GM18526 (cell line): ENCODE results near the gene DST.

Experiments
- POLR2A ChIP-seq: IDR thresholded peaks from 3 replicates; pipeline ENCODE4 v1.6.1; 2011; ENCODE audit not compliant: insufficient read length; ENCODE audit errors: extremely low read depth

The DST gene

DNA sequence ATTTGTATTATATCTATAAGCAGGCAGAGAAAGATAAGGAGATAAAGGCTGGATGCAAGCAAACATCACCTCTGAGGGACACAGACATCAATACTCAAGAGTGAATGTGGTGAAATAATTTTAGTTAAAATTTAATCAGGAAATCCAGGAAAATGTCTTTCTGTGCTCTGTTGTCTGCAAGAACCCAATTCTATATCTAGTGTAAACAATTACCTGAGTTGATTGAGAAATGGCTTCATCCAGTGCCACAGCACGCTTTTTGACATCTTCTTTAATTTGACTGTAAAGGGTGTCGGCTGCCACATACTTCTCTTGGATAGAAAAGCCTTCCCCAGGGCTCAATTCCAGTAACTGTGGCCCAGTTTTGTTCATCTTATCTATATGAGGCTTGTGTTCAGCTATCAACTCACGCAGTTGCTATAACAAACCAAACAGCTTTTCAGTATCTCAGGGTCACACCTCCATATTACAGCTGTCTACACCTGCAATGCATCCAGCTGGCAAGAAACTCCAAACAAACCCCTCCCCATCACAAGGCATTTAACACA is 131.6 kb downstream of the DST start:
- no peak for TF ChIP-seq POLR2A

GRCh38 chr6:56509031-56509430 is 133.7 kb downstream of the DST start:
- no peak for TF ChIP-seq POLR2A

DNA sequence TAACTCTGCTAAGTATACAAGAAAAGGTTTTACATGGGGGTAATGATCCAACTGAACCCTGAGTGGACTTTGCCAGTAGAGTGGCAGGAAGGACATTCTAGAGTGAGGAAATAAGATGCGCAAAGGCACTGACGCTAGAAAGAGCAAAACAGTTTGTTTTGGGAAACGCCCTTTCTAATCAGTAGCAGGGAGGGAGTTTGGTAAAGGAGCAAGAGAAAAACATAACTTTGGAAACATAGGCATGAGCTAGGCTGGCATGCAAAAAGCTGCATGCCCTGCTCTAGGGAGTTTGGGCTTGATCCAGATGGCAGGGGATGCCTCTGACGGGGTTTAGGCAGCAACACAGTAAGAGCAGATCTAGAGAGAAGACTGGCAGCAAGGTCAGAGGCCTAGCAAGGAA is 135.2 kb downstream of the DST start:
- no peak for TF ChIP-seq POLR2A

GRCh38 chr6:56505512-56506260 is 137.0 kb downstream of the DST start:
- TF ChIP-seq POLR2A: no peak

- TF ChIP-seq POLR2A: no peak
Measured at GRCh38 chr6:56501993-56502392, 140.7 kb downstream of the DST start.

DNA sequence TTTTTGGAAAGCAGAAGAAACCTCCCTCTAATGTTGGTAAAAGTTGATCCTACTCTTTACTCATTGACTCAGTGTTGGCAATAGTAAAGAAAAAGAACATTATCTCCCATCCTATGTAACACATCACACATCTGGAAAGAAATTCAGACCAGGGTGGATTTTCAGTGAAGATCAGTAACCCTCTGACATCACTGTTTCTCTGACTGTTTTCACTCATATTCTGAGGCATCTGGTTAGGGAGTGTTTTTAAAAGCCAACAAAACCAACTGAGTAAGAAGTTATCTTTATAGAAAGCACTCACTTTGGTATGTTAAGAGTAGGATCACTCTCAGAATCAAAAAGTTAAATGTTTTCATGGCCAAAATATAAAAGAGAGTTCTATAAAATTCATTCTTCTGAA is 143.6 kb downstream of the DST start:
- TF ChIP-seq POLR2A: no peak

DNA sequence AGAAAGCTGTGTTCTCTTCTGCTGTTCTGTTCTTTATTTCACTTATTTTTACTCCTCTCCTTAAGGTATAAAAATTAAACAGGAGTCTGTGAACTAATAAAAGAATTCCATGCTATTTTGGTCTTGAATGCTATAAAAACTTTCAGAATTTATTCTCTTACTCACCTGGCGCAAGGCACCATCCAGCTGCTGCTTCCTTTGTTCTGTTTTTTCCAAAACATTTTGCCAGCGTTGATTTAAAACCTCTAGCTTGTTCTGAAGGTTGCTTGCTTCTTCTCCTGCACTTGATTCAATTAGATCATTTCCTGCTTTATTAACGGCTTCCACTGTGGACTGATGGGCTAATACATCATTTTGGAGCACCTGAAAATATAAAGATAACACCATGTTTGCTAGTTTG is 145.0 kb downstream of the DST start:
- no peak for TF ChIP-seq POLR2A

DNA sequence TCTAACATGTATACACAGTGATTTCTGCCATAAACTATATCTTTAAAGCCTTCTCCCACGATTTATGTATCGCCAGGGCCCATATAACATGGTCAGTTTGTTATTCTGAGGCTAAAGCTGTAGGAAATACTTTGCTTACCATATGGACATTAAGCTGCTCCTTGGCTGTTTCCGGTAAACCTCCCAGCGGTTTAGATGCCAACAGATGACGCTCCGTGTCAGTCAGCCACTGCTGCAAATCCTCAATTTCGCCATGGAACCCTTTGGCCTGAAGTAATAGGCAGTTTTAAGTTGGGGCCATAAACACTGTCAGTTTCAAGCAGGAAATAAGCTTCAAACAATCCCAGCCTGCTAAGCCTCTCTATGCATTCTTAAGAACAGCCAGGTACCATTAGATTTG is 145.4 kb downstream of the DST start:
- TF ChIP-seq POLR2A: no peak

DNA sequence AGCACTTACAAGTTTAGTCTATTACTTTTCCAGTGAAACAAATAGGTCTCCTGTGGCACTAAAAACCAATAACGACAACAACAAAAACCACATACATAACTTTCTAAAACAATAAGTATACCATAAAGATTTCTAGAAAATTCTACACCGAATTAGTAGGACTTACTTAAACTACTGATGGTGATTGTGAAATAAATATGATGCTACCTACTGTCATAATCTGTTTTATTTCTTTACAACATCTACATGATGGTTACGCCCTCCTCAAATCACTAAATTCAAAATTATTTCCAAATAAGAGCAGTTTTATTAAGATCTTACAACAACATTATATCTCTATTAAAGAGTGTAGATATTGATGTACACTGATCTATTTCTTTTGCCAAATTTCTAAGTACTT is 147.0 kb downstream of the DST start:
- TF ChIP-seq POLR2A: no peak

DNA sequence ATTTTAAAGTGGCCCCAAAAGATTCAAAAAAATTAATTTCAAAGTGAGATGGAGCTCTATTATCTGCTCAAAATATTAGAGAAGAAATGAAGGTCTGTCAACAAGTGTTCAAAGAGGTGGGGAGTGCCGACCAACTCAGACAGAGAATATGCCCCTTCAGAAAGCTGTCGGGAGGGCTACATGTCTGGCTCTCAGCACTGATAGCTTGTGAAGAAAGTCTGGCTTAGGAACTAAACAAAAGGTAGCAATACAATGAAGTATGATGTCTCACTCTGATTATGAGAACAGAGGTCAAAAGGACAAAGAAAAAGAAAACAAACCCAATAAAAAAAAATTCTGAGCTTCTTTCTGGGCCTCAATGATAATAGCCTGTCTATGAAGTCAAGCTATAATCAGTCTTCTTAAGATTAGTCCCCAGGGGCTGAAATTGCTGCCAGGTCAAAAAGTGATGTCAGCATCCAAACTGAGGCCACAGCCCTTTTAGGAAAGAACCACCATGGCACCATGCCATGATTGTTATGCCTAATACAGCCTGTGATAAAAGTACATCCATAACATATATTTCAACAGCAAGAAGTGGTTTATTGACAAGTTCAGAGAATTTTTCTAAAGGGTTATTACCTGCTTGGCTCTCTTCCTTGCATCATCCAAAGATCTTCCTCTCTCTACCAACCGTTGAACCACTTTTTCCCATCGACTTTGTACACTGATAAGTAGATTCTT is 150.9 kb downstream of the DST start:
- no peak for TF ChIP-seq POLR2A

GRCh38 chr6:56490993-56491392 is 151.7 kb downstream of the DST start:
- TF ChIP-seq POLR2A: no peak

GRCh38 chr6:56489559-56489958 is 153.1 kb downstream of the DST start:
- no peak for TF ChIP-seq POLR2A

- no peak for TF ChIP-seq POLR2A
Measured at GRCh38 chr6:56488281-56488680, 154.4 kb downstream of the DST start.

- TF ChIP-seq POLR2A: no peak
Measured at GRCh38 chr6:56486681-56487080, 156.0 kb downstream of the DST start.

DNA sequence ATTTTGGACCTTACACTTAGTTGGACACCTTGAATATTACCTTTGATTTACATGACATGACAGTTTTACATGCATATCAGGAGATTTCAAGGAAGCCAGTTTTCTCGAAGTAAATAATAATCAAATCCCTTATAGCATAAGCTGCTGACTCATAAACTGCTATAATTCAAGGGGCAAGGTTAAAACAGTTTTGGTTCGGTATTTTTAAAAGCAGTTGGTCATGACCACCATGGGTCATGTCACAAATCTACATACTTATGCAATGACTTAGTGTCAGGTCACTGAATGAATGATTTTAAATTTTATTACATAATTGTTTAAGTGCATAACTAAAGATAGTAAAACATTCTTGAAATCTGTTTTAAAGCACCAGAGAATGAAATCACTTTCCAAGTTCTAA is 158.0 kb downstream of the DST start:
- no peak for TF ChIP-seq POLR2A

DNA sequence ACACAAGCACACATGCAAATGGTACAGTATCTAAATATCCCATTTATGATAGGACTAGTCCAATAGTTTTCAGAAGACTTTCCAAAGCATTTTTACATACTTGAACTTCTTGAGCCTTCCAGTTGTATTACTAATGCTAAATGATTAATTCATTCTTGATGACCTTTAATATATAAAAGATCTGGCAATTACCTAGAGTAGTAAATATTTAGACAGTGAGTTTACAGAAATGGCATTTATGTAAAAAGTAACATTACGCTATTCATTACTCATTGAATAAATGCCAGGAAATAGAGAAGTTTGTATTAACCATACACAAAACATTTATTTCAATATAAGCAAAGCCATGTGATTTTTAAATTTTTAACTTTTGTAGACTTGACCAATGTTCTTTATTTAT is 158.8 kb downstream of the DST start:
- no peak for TF ChIP-seq POLR2A
